DOHH2 (cell line): ENCODE results near the gene ATRN.

ENCODE experiments used
- CTCF ChIP-seq: fragments of 200-600 bp; sonication (generic); IDR thresholded peaks from one replicate; pipeline ENCODE4 v1.5.1; 2014; ENCODE audit warnings: antibody characterized with exemption, mild to moderate bottlenecking, low read depth, low read length; ENCODE audit not compliant: poor library complexity, severe bottlenecking
- EZH2phosphoT487 ChIP-seq: fragments of 200-600 bp; sonication (generic); IDR thresholded peaks from 2 replicates; pipeline ENCODE4 v1.6.1; 2017; ENCODE audit warnings: borderline replicate concordance, mild to moderate bottlenecking, antibody characterized with exemption, low read length, moderate library complexity, mixed read lengths

- TF ChIP-seq CTCF (no peak), EZH2phosphoT487 (no peak)
Observed at GRCh38 chr20:3631534-3631933, 160.7 kb downstream of the ATRN start.
